ENCODE measurements around the gene CDK19. TPM values are rescaled to one million over a fixed set of nuclear protein-coding genes. Genes with fewer than 3 reads are reported as not detected.

The CDK19 gene
- total RNA-seq, 1 experiment from 2014 or later, result 7.0 TPM

DNA sequence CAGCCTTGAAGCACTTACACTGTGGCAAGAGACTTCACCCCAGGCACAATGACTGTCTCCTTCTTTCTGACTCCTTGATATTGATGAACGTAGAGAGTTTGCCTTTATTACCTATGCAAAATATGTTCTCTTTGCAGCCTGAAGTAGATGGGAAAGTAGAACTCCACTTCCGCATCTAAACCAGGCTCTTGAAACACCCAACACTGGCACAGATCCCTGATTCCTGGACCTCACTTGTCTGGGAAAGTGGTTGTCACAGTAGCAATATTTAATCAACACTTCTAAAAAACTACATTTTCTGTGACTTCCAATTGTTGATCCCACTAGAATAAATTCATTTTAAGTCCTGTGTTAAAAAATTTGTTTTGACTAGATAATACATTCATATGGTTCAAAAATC, 143.1 kb downstream of the CDK19 start:
- no peaks in the 10 kb centered on the region for H3K27me3 Mint-ChIP-seq (ENCODE audit: low read depth)
- Histone ChIP-seq H3K23ac (ENCODE audit: insufficient read length, low read depth, low read length) (no peak overlapping the region), H3K79me1 (ENCODE audit: insufficient read depth, low read depth, low read length, poor library complexity, severe bottlenecking) (no peaks in the 10 kb centered on the region), H4K20me1 (ENCODE audit: control insufficient read depth, insufficient read depth, insufficient read length) (no peaks in the 10 kb centered on the region), H3K9ac (ENCODE audit: extremely low read depth, insufficient read length, low read length) (no peak overlapping the region), H3K79me2 (ENCODE audit: insufficient read depth, low read length) (no peaks in the 10 kb centered on the region), H3K18ac (ENCODE audit: insufficient read length, low read depth, low read length) (no peak overlapping the region), H3K56ac (ENCODE audit: insufficient read length, low read depth, low read length) (no peak overlapping the region), H4K8ac (replicated peaks; ENCODE audit: insufficient read length, low read depth, low read length) (no peak overlapping the region), H2BK12ac (ENCODE audit: insufficient read length, low read depth, low read length) (no peak overlapping the region), H4K5ac (ENCODE audit: insufficient read length, low read depth, low read length) (no peak overlapping the region), H3K14ac (ENCODE audit: insufficient read depth, low read length) (no peak overlapping the region), H3T11ph (ENCODE audit: low read length) (no peak overlapping the region), H2BK5ac (ENCODE audit: insufficient read length, low read length) (no peak overlapping the region), H2AK5ac (ENCODE audit: insufficient read length, low read length) (no peak overlapping the region), H2BK20ac (ENCODE audit: low read depth, low read length, poor library complexity, severe bottlenecking) (no peak overlapping the region), H4K91ac (ENCODE audit: insufficient read length, low read depth, low read length) (no peak overlapping the region), H3K9me3 (ENCODE audit: control insufficient read depth, low read depth, low read length) (no peaks in the 10 kb centered on the region), H2AFZ (ENCODE audit: low read length) (no peak overlapping the region), H3K4me2 (ENCODE audit: insufficient read depth, insufficient read length, low read length) (no peak overlapping the region), H3K27me3 (ENCODE audit: insufficient read depth, low read length) (no peaks in the 10 kb centered on the region), H2BK120ac (ENCODE audit: low read depth, low read length, poor library complexity, severe bottlenecking) (no peak overlapping the region), H3K27ac (ENCODE audit: insufficient read length, low read depth, low read length) (no peak overlapping the region), H2BK15ac (ENCODE audit: low read depth, low read length) (no peak overlapping the region), H3K23me2 (ENCODE audit: insufficient read length, low read depth, low read length, poor library complexity, severe bottlenecking) (no peaks in the 10 kb centered on the region), H3K4ac (ENCODE audit: low read depth, low read length) (no peak overlapping the region), H3K4me1 (ENCODE audit: insufficient read depth, low read length) (no peaks in the 10 kb centered on the region)
- H3K36me3 Mint-ChIP-seq (ENCODE audit: insufficient read depth in 1 of 3, low read depth in 3 of 3), result no peaks in the 10 kb centered on the region
- no peak overlapping the region for H3K4me3 Mint-ChIP-seq
- DNase-seq, result no peak
- WGBS (ENCODE audit: extremely low coverage, insufficient read length, low lambda C conversion rate), result no CpG with 5 or more reads among the region's 2 CpGs
- TF ChIP-seq CTCF (conservative IDR thresholded peaks at IDR 0.05), result no peak
- 0 out of 4 replicates have a peak, but pooled peaks cover 0 to 2% of the 10 kb centered on the region in 2 experiments for H3K4me1 Mint-ChIP-seq
- no peaks in the 10 kb centered on the region for H3K9me3 Mint-ChIP-seq
- no peak overlapping the region for H3K27ac Mint-ChIP-seq

Data from H9 (cell line).